Measurements from ENCODE around the gene LSM10. TPM values are rescaled to one million over a fixed set of nuclear protein-coding genes. Genes with fewer than 3 reads are reported as not detected.

LSM10 gene
- total RNA-seq, 1 donor from 2014 or later, result 36.4 TPM

DNA sequence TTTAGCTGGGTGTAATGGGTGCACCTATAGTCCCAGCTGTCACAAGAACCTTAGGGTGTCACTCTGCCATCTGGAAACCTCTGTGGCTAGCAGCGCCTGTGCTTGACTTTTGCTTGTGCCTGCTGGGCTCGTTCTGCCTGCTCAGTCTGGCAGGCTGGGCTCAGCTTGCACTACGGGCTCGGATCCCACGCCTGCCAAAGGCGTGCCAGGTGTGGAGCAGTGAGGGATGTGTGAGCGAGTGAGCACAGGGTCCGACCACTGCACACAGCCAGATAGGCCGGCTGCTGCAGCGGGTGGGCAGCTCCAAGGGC lies 2.8 kb upstream of the LSM10 start:
- no peak for DNase-seq (ENCODE audit: extremely low spot score, unreplicated experiment)
- H3K4me1 Mint-ChIP-seq (ENCODE audit: unreplicated experiment), result peaks cover 28% of the 10 kb centered on the region
- H3K27ac Mint-ChIP-seq, result peak overlapping the region; percentile 91
- H3K9me3 Mint-ChIP-seq, result no peaks in the 10 kb centered on the region
- TF ChIP-seq, protein P1, sequence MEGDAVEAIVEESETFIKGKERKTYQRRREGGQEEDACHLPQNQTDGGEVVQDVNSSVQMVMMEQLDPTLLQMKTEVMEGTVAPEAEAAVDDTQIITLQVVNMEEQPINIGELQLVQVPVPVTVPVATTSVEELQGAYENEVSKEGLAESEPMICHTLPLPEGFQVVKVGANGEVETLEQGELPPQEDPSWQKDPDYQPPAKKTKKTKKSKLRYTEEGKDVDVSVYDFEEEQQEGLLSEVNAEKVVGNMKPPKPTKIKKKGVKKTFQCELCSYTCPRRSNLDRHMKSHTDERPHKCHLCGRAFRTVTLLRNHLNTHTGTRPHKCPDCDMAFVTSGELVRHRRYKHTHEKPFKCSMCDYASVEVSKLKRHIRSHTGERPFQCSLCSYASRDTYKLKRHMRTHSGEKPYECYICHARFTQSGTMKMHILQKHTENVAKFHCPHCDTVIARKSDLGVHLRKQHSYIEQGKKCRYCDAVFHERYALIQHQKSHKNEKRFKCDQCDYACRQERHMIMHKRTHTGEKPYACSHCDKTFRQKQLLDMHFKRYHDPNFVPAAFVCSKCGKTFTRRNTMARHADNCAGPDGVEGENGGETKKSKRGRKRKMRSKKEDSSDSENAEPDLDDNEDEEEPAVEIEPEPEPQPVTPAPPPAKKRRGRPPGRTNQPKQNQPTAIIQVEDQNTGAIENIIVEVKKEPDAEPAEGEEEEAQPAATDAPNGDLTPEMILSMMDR (conservative IDR thresholded peaks at IDR 0.05), result no peak
- peak overlapping the region; percentile 87 for H3K4me3 Mint-ChIP-seq
- no peaks in the 10 kb centered on the region for H3K27me3 Mint-ChIP-seq
- no peaks in the 10 kb centered on the region for H3K36me3 Mint-ChIP-seq

DNA sequence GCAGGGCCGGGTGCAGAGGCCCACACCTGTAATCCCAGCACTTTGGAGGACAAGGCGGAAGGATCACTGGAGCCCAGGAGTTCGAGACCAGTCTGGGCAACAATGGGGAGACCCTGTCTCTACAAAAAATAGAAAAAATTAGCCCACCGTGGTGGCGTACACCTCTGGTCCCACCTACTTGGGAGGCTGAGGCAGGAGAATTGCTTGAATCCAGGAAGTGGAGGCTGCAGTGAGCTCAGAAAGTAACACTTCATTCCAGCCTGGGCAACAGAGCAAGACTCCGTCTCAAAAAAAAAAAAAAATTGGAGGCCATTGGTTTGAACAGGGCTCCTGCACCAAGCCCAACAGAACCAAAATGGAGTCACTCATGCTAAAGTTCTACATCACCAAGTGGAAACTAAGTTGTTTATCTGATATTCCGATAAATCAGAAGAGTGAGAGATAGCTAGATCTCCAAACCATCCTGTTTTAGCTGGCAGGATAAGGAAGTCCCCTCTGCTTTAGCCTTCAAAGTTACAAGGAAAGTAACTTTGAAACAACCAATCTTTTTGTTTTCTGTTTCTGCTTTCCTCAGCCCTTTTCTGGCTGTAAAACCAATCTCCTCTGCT lies 766 bp upstream of the LSM10 start:
- no peaks in the 10 kb centered on the region for H3K36me3 Mint-ChIP-seq
- no peaks in the 10 kb centered on the region for H3K27me3 Mint-ChIP-seq
- H3K4me1 Mint-ChIP-seq (ENCODE audit: unreplicated experiment), result peaks cover 28% of the 10 kb centered on the region
- TF ChIP-seq, protein P1 (conservative IDR thresholded peaks at IDR 0.05), result no peak
- H3K4me3 Mint-ChIP-seq, result peak overlapping the region; percentile 98
- DNase-seq (ENCODE audit: extremely low spot score, unreplicated experiment), result no peak
- peak overlapping the region; percentile 97 for H3K27ac Mint-ChIP-seq
- H3K9me3 Mint-ChIP-seq, result no peaks in the 10 kb centered on the region

DNA sequence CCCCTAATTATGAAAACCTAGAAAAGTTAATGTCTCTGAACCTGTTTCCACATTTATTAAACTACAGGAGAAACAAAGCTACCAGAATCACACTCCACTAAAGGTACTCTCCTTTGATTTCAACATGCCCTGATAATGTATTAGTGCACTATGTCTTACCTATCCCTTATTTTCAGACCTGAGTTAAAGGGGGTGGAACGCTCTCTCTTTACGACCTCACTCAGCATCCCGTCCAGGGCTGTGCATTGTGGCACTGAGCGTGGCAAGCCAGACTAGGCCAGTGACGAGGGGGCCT lies 678 bp downstream of the LSM10 start:
- Mint-ChIP-seq H3K27ac (peak overlapping the region; percentile 97), H3K9me3 (no peaks in the 10 kb centered on the region), H3K4me3 (peak overlapping the region; percentile 98), H3K4me1 (ENCODE audit: unreplicated experiment) (peaks cover 22% of the 10 kb centered on the region), H3K36me3 (peaks cover 3% of the 10 kb centered on the region), H3K27me3 (no peaks in the 10 kb centered on the region)
- no peak for DNase-seq (ENCODE audit: extremely low spot score, unreplicated experiment)
- TF ChIP-seq, protein P1 (conservative IDR thresholded peaks at IDR 0.05), result no peak

DNA sequence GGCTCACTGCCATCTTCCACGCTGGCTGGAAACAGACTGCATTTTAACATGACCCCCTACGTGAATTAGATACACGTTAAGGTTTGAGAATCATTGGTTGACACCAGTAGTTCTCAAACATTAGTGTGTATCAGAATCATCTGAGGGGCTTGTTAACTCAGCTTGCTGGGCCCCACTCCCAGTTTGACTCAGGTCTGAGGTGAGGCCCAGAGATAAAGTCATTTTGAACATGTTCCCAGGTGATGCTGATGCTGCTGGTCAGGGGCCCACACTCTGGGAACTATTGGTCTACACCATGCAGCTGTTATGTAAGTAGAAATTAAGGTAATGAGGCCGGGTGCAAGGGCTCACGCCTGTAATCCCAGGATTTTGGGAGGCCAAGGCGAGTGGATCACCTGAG lies 1.3 kb downstream of the LSM10 start:
- TF ChIP-seq, protein P1 (conservative IDR thresholded peaks at IDR 0.05), result no peak
- Mint-ChIP-seq H3K4me1 (ENCODE audit: unreplicated experiment) (peaks cover 21% of the 10 kb centered on the region), H3K27ac (no peak overlapping the region), H3K27me3 (no peaks in the 10 kb centered on the region), H3K4me3 (peak overlapping the region; percentile 98), H3K36me3 (peaks cover 3% of the 10 kb centered on the region), H3K9me3 (no peaks in the 10 kb centered on the region)
- no peak for DNase-seq (ENCODE audit: extremely low spot score, unreplicated experiment)

- peaks cover 11% of the 10 kb centered on the region for H3K4me1 Mint-ChIP-seq (ENCODE audit: unreplicated experiment)
- no peak overlapping the region for H3K27ac Mint-ChIP-seq
- DNase-seq (ENCODE audit: extremely low spot score, unreplicated experiment), result no peak
- no peak overlapping the region for H3K4me3 Mint-ChIP-seq
- H3K27me3 Mint-ChIP-seq, result no peaks in the 10 kb centered on the region
- H3K9me3 Mint-ChIP-seq, result no peaks in the 10 kb centered on the region
- TF ChIP-seq, protein P1 (conservative IDR thresholded peaks at IDR 0.05), result no peak
- peaks cover 3% of the 10 kb centered on the region for H3K36me3 Mint-ChIP-seq
Observed at GRCh38 chr1:36393686-36394085, 4.0 kb downstream of the LSM10 start.

GRCh38 chr1:36392836-36393235 lies 4.9 kb downstream of the LSM10 start:
- peaks cover 3% of the 10 kb centered on the region for H3K36me3 Mint-ChIP-seq
- H3K27ac Mint-ChIP-seq, result no peak overlapping the region
- H3K4me3 Mint-ChIP-seq, result no peak overlapping the region
- H3K4me1 Mint-ChIP-seq (ENCODE audit: unreplicated experiment), result peaks cover 7% of the 10 kb centered on the region
- TF ChIP-seq, protein P1 (conservative IDR thresholded peaks at IDR 0.05), result no peak
- DNase-seq (ENCODE audit: extremely low spot score, unreplicated experiment), result no peak
- H3K9me3 Mint-ChIP-seq, result no peaks in the 10 kb centered on the region
- no peaks in the 10 kb centered on the region for H3K27me3 Mint-ChIP-seq

All from type B pancreatic cell (in vitro differentiated cells).